Measurements from ENCODE around the gene SH2B3.

Gene SH2B3

GRCh38 chr12:111429828-111430432, 24.2 kb downstream of the SH2B3 start:
- DNase-seq = no peak

- no peak for DNase-seq
Measured at GRCh38 chr12:111430433-111431353, 25.0 kb downstream of the SH2B3 start.

GRCh38 chr12:111431772-111432171, 26.0 kb downstream of the SH2B3 start:
- DNase-seq = peak; percentile 25

DNA sequence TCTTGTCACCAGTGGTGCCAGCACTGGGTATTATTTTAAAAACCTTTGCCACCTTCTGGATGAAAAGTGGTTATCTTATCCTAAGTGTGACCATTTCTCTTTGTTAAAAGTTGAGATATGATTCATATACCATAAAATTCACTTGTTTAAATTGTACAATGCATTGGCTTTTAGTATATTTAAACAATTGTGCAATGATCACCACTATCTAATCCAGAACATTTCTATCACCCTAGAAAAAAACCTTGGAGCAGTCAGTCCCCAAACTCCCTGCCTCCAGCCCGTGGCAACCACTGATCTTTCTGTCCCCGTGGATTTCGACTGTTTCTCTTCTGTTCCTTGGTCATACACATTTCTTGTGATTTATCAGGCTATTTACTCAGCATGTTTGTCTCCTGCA, 28.3 kb downstream of the SH2B3 start:
- no peak for DNase-seq

- DNase-seq = peak; percentile 65
Measured at GRCh38 chr12:111434680-111435338, 29.1 kb downstream of the SH2B3 start.

- DNase-seq = no peak
Measured at GRCh38 chr12:111435661-111436201, 30.0 kb downstream of the SH2B3 start.

GRCh38 chr12:111436266-111436665, 30.5 kb downstream of the SH2B3 start:
- no peak for DNase-seq

GRCh38 chr12:111436811-111437210, 31.1 kb downstream of the SH2B3 start:
- no peak for DNase-seq

GRCh38 chr12:111437816-111438454, 32.2 kb downstream of the SH2B3 start:
- peak; percentile 82 for DNase-seq

DNA sequence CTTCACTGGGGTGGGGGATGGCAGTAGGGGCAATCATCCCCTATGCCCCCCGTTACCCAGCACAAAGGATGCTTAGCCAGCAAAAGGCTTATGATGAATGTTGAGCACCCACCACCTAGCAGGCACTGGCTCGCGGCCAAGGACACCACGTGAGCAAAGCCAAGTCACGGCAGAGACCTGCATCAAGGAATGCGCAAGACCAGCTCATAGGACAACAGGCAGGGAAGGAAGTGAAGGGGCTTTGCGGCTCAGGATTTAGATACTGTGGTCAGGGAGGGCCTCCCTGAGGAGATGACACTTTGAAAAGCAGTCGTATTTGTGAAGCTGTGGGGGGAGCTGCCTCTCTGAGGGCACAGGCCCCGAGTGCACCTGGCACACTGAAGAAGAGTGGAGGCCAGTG, 32.8 kb downstream of the SH2B3 start:
- peak; percentile 62 for DNase-seq

- no peak for DNase-seq
Measured at GRCh38 chr12:111439657-111440151, 34.0 kb downstream of the SH2B3 start.

GRCh38 chr12:111440152-111440551, 34.4 kb downstream of the SH2B3 start:
- no peak for DNase-seq

DNA sequence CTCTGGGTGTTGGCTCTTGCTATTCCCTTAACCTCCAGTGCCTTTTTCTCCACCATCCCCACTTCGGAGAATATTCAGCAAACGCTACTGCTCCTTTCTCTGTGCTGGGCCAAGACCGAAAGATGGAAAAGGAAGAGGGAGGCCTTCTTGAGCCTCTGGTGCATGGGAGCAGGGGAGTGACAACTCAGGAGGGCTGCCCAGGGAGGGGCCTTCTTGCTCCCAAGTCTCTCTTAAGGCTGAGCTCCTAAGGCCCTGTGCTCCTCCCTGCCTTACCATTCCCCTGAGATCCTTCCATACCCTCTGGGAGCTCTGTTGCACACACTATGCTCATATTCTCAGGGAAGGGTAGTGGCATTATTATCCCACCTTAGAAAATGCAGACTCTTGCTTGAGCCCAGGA, 34.9 kb downstream of the SH2B3 start:
- no peak for DNase-seq

- no peak for DNase-seq
Measured at GRCh38 chr12:111441107-111441928, 35.6 kb downstream of the SH2B3 start.

- no peak for DNase-seq
Measured at GRCh38 chr12:111442301-111443045, 36.8 kb downstream of the SH2B3 start.

DNA sequence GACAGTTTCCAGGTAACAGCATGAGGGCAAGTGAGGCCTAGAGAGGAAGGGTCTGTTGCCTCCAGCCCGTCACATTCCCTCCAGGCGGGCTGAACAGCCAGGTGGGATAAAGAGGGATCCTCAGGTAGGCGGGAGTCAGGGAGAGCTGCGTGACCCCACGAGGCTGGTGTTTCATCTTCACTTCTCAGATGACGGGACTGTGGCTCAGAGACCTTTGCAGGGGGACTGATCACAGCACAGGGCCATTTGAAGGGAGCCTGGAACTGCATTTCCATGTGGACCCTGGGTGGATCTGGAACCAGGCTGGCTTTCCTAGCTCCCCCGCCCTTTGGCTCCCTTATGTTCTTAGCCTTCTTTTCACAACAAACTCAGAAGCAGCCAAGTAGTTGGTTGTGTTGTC, 37.4 kb downstream of the SH2B3 start:
- no peak for DNase-seq

DNA sequence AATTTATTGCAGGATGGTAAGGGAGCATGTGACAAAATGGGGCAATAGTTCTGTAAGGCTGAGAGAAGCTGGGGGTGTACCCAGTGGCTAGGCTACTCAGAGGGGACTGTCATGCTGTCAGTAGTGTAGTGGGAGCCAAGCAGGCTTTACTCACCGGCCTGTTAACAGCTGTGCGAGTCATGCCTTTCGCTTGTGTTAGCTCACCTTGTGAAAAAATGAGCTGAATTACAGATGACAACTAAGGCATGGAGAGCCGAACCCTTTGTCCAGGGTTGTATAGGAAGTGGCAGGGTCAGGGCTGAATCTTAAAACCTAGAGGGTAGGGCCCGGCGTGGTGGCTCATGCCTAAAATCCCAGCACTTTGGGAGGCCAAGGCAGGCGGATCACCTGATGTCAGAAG, 37.9 kb downstream of the SH2B3 start:
- peak; percentile 68 for DNase-seq

- DNase-seq = peak; percentile 35
Measured at GRCh38 chr12:111444314-111444924, 38.7 kb downstream of the SH2B3 start.

- peak; percentile 26 for DNase-seq
Measured at GRCh38 chr12:111444925-111445725, 39.4 kb downstream of the SH2B3 start.
